IMR-90 (cell line): ENCODE data around the gene PGRMC1. TPM values are rescaled to one million over a fixed set of nuclear protein-coding genes. Genes with fewer than 3 reads are reported as not detected.
"Not testable (repeated sequence)": the region's sequence is repeated elsewhere in the genome, so short reads cannot be mapped to it uniquely, and the experiment has no call there.

Experiments
- ATAC-seq: fragments of 200-7000 bp; cut with Tn5 transposase; 2 replicates; pipeline ENCODE4 v1.9.1; 2020; ENCODE audit warnings: low read depth, mild to moderate bottlenecking, moderate library complexity
- BruUV-seq: library from RNA; stranded (reverse); fragments of 400-500 nt; replicated peaks from 2 replicates; lab custom pipeline; 2021; lab: Mats Ljungman, UMichigan
- CTCF ChIA-PET: fragments of 300-600 bp; formaldehyde crosslinking; extraction: SDS; loops from one replicate; lab custom pipeline; 2021; ENCODE audit warnings: antibody characterized with exemption; lab: Yijun Ruan, JAX
- POLR2A ChIA-PET: fragments of 300-600 bp; sonication (Branson Sonifier 250); formaldehyde crosslinking; loops from one replicate; lab custom pipeline; 2022; ENCODE audit warnings: antibody characterized with exemption; ENCODE audit not compliant: unreplicated experiment; lab: Charles Lee
- DNase-seq: peaks from one replicate; pipeline ENCODE4 v3.0.0; 2013
- H2AFZ ChIP-seq: replicated peaks from 2 replicates; pipeline ENCODE3; 2013; ENCODE audit warnings: low read length, mild to moderate bottlenecking; ENCODE audit not compliant: poor library complexity
- H2AK5ac ChIP-seq: 2 replicates; pipeline ENCODE4 v1.6.1; 2013; ENCODE audit warnings: low read depth, low read length, inconsistent platforms
- H2AK9ac ChIP-seq: replicated peaks from 2 replicates; pipeline ENCODE3; 2013; ENCODE audit warnings: mild to moderate bottlenecking, low read depth, low read length, moderate library complexity; ENCODE audit not compliant: poor library complexity
- H2BK120ac ChIP-seq: 2 replicates; pipeline ENCODE4 v1.6.1; 2013; ENCODE audit warnings: low read depth, low read length, inconsistent platforms
- H2BK15ac ChIP-seq: 3 replicates; pipeline ENCODE4 v1.6.1; 2013; ENCODE audit warnings: low read depth, low read length, inconsistent platforms
- H2BK20ac ChIP-seq: 2 replicates; pipeline ENCODE4 v1.6.1; 2013; ENCODE audit warnings: low read depth, mild to moderate bottlenecking, inconsistent platforms, low read length, moderate library complexity
- H2BK5ac ChIP-seq: 2 replicates; pipeline ENCODE4 v1.6.1; 2013; ENCODE audit warnings: mild to moderate bottlenecking, low read depth, low read length, inconsistent platforms; ENCODE audit not compliant: poor library complexity, severe bottlenecking
- H3K14ac ChIP-seq: replicated peaks from 2 replicates; pipeline ENCODE4 v1.6.1; 2013; ENCODE audit warnings: low read depth, low read length, inconsistent platforms
- H3K18ac ChIP-seq: 2 replicates; pipeline ENCODE4 v1.6.1; 2013; ENCODE audit warnings: low read depth, low read length, control low read depth
- H3K23ac ChIP-seq: 2 replicates; pipeline ENCODE4 v1.6.1; 2013; ENCODE audit warnings: low read depth, low read length, inconsistent platforms
- H3K27ac ChIP-seq: 2 replicates; pipeline ENCODE4 v1.5.1; 2013; ENCODE audit warnings: mild to moderate bottlenecking, control low read depth, low read length; ENCODE audit not compliant: insufficient read depth
- H3K27me3 ChIP-seq: 2 replicates; pipeline ENCODE4 v1.6.1; 2013; ENCODE audit warnings: low read length; ENCODE audit not compliant: control insufficient read depth, insufficient read depth
- H3K36me3 ChIP-seq: 2 replicates; pipeline ENCODE4 v1.6.1; 2013; ENCODE audit warnings: low read length, mixed read lengths; ENCODE audit not compliant: control insufficient read depth, insufficient read depth
- H3K4ac ChIP-seq: 2 replicates; pipeline ENCODE4 v1.6.1; 2013; ENCODE audit warnings: low read depth, low read length, inconsistent platforms
- H3K4me1 ChIP-seq: 2 replicates; pipeline ENCODE4 v1.6.1; 2013; ENCODE audit warnings: low read length, mixed read lengths; ENCODE audit not compliant: control insufficient read depth, insufficient read depth
- H3K4me2 ChIP-seq: 2 replicates; pipeline ENCODE4 v1.6.1; 2013; ENCODE audit warnings: low read depth, mild to moderate bottlenecking, control low read depth, low read length, moderate library complexity
- H3K4me3 ChIP-seq: 2 replicates; pipeline ENCODE4 v1.5.1; 2013; ENCODE audit warnings: low read depth, mild to moderate bottlenecking, control low read depth, low read length, moderate library complexity; ENCODE audit not compliant: insufficient read depth
- H3K56ac ChIP-seq: 2 replicates; pipeline ENCODE4 v1.6.1; 2013; ENCODE audit warnings: low read length, inconsistent platforms; ENCODE audit not compliant: insufficient read depth; ENCODE audit errors: extremely low read depth
- H3K79me1 ChIP-seq, 2 experiments: 2 replicates each; pipeline ENCODE4 v1.6.1; 2013; ENCODE audit warnings: low read length in 2 of 2, inconsistent platforms in 1 of 2, low read depth in 1 of 2
- H3K9ac ChIP-seq: 2 replicates; pipeline ENCODE4 v1.6.1; 2013; ENCODE audit warnings: low read depth, low read length, control low read depth
- H3K9me1 ChIP-seq: 2 replicates; pipeline ENCODE4 v1.6.1; 2013; ENCODE audit warnings: low read length, inconsistent platforms; ENCODE audit not compliant: insufficient read depth
- H3K9me3 ChIP-seq: 2 replicates; pipeline ENCODE4 v1.6.1; 2013; ENCODE audit warnings: low read length; ENCODE audit not compliant: control insufficient read depth, insufficient read depth
- H4K20me1 ChIP-seq: 2 replicates; pipeline ENCODE4 v1.6.1; 2013; ENCODE audit warnings: low read length, inconsistent platforms; ENCODE audit not compliant: insufficient read depth
- H4K5ac ChIP-seq: 2 replicates; pipeline ENCODE4 v1.6.1; 2013; ENCODE audit warnings: mild to moderate bottlenecking, low read depth, low read length, control low read depth
- H4K8ac ChIP-seq, 2 experiments: 2 replicates each; pipeline ENCODE4 v1.6.1; 2013; ENCODE audit warnings: low read depth in 2 of 2, low read length in 2 of 2, control low read depth in 1 of 2, inconsistent platforms in 1 of 2
- H4K91ac ChIP-seq: 2 replicates; pipeline ENCODE4 v1.6.1; 2013; ENCODE audit warnings: low read depth, low read length, inconsistent platforms; ENCODE audit not compliant: insufficient read depth
- SMC3 ChIP-seq: fragments of 150-350 bp; IDR thresholded peaks from 2 replicates; pipeline ENCODE4 v1.6.1; 2016; ENCODE audit warnings: low read depth, mild to moderate bottlenecking, antibody characterized with exemption, low read length, moderate library complexity
- WGBS, 2 experiments: methylation state at CpG; one replicate each; pipeline versions ENCODE4 v1.1.5 to v1.1.7; 2013; ENCODE audit warnings: missing lambda C conversion rate in 2 of 2; ENCODE audit not compliant: insufficient read length in 1 of 2; ENCODE audit errors: extremely low coverage in 2 of 2; 5-methylcytosine and 5-hydroxymethylcytosine counted together
- dilution Hi-C: fragments of 300-500 bp; cut with HindIII; formaldehyde crosslinking; loops from one replicate; pipeline ENCODE4 v1.14.3; 2018; ENCODE audit warnings: low sequenced_read_pairs; ENCODE audit not compliant: unreplicated experiment
- in situ Hi-C: fragments of 300-500 bp; cut with MboI; formaldehyde crosslinking; loops from 3 replicates; pipeline ENCODE4 v1.14.3; 2019; ENCODE audit warnings: low sequenced_read_pairs, inconsistent platforms, mixed read lengths
- intact Hi-C: fragments of 100-400 bp; cut with micrococcal nuclease; formaldehyde crosslinking; loops from 2 replicates; pipeline ENCODE4 v1.10.0; 2022
- polyA plus RNA-seq, 3 experiments: library from polyadenylated mRNA; depleted of rRNA; stranded (reverse); fragments of >200 nt; gene quantifications; 2 replicates each; pipeline ENCODE4 v1.2.3, GENCODE V29; 2012; ENCODE audit warnings: low replicate concordance in 1 of 3
- total RNA-seq: library from RNA; depleted of rRNA; stranded (reverse); fragments of >200 nt; gene quantifications from 2 replicates; pipeline ENCODE4 v1.2.3, GENCODE V29; 2012

PGRMC1 gene
- total and polyA plus RNA-seq, 2 of the 4 experiments (the other 2 are of a cell fraction), result 58.5 to 75.3 TPM

- Histone ChIP-seq H4K20me1 (no peaks in the 10 kb centered on the region), H2BK20ac (no peak overlapping the region), H2AFZ (no peak overlapping the region), H3K4me2 (no peak overlapping the region), H2AK5ac (no peak overlapping the region), H2AK9ac (no peak overlapping the region), H2BK15ac (no peak overlapping the region), H4K8ac (no peak overlapping the region), H3K9ac (no peak overlapping the region), H4K5ac (no peak overlapping the region), H4K91ac (no peak overlapping the region), H3K14ac (no peak overlapping the region), H3K4me1 (no peaks in the 10 kb centered on the region), H3K23ac (no peak overlapping the region), H3K18ac (no peak overlapping the region), H3K36me3 (no peaks in the 10 kb centered on the region), H2BK5ac (no peak overlapping the region), H3K79me1 (no peaks in the 10 kb centered on the region), H3K9me1 (no peaks in the 10 kb centered on the region), H3K27ac (no peak overlapping the region), H3K9me3 (no peaks in the 10 kb centered on the region), H3K56ac (no peak overlapping the region), H3K4me3 (no peak overlapping the region), H2BK120ac (no peak overlapping the region), H3K27me3 (peaks cover 3% of the 10 kb centered on the region), H3K4ac (no peak overlapping the region)
- dilution Hi-C loops (no loop called here), in situ Hi-C loops (no loop called here), intact Hi-C loops (no loop called here)
- TF ChIP-seq SMC3, result no peak
- no peak for ATAC-seq
- ChIA-PET CTCF (no interaction called here), POLR2A (no interaction called here)
- BruUV-seq, result no TSS peak
- DNase-seq, result no peak
Measured at GRCh38 chrX:119290476-119290875, 54.4 kb downstream of the PGRMC1 start.

DNA sequence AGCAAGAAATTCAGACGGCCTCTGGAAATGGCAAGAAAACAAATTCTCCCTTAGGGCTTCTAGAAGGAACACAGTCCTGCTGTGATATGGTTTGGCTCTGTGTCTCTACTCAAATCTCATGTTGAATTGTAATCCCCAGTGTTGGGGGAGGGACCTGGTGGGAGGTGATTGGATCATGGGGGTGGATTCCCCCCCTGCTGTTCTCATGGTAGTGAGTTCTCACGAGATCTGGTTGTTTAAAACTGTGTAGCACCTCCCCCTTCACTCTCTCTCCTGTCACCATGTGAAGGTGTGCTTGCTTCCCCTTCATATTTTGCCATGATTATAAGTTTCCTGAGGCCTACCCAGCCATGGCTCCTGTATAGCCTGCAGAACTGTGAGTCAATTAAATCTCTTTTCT, 55.2 kb downstream of the PGRMC1 start:
- H3K4me2 ChIP-seq, H3K4ac ChIP-seq, H2BK15ac ChIP-seq, CTCF ChIA-PET, BruUV-seq, H4K20me1 ChIP-seq, H3K36me3 ChIP-seq, H2BK20ac ChIP-seq, dilution Hi-C loops, H4K91ac ChIP-seq, ATAC-seq, H3K9ac ChIP-seq, POLR2A ChIA-PET, H2AFZ ChIP-seq, H3K27ac ChIP-seq, H3K4me3 ChIP-seq, H3K27me3 ChIP-seq, H3K9me3 ChIP-seq, H3K4me1 ChIP-seq, H3K18ac ChIP-seq, H2AK9ac ChIP-seq, DNase-seq, H2BK5ac ChIP-seq, H3K56ac ChIP-seq, intact Hi-C loops, in situ Hi-C loops, H4K5ac ChIP-seq, H3K9me1 ChIP-seq, H2AK5ac ChIP-seq, H3K14ac ChIP-seq, H2BK120ac ChIP-seq, H4K8ac ChIP-seq, H3K79me1 ChIP-seq, H3K23ac ChIP-seq: not testable (repeated sequence)
- no CpG with 5 or more reads among the region's 2 CpGs for WGBS, 2 experiments
